CD14-positive monocyte (primary cell): ENCODE data around the gene RAB11FIP5. TPM values are rescaled to one million over a fixed set of nuclear protein-coding genes. Genes with fewer than 3 reads are reported as not detected.

Experiments
- DNase-seq, 3 donors: peaks; one replicate each; pipeline ENCODE4 v3.0.0-alpha.2; 2011 to 2022
- H2AFZ ChIP-seq: 2 replicates; pipeline ENCODE4 v1.6.0; 2012; ENCODE audit warnings: mild to moderate bottlenecking, low read depth, low read length, inconsistent platforms; ENCODE audit not compliant: insufficient read depth, poor library complexity, severe bottlenecking
- H3K27ac ChIP-seq, 2 donors: 1 replicate in 1 of 2; 2 replicates in 1 of 2; pipeline ENCODE4 v1.5.1; 2012 to 2013; ENCODE audit warnings: low read length in 2 of 2, control low read depth in 1 of 2, inconsistent platforms in 1 of 2, low read depth in 1 of 2, mild to moderate bottlenecking in 1 of 2
- H3K27me3 ChIP-seq, 2 donors: one replicate each; pipeline versions ENCODE4 v1.6.0 to v1.6.1; 2011 to 2013; ENCODE audit warnings: low read length in 2 of 2; ENCODE audit not compliant: control insufficient read depth in 2 of 2, insufficient read depth in 2 of 2
- H3K36me3 ChIP-seq, 2 donors: replicated peaks in 1 of 2; 1 replicate in 1 of 2; 2 replicates in 1 of 2; pipeline versions ENCODE4 v1.5.1 to v1.6.1; 2012 to 2013; ENCODE audit warnings: low read length in 2 of 2, control low read depth in 1 of 2, inconsistent platforms in 1 of 2, mild to moderate bottlenecking in 1 of 2; ENCODE audit not compliant: insufficient read depth in 2 of 2, control insufficient read depth in 1 of 2
- H3K4me1 ChIP-seq, 2 donors: 1 replicate in 1 of 2; 2 replicates in 1 of 2; pipeline versions ENCODE4 v1.5.1 to v1.6.1; 2012 to 2013; ENCODE audit warnings: low read length in 2 of 2, control low read depth in 1 of 2, inconsistent platforms in 1 of 2, mild to moderate bottlenecking in 1 of 2, moderate library complexity in 1 of 2; ENCODE audit not compliant: insufficient read depth in 2 of 2, control insufficient read depth in 1 of 2
- H3K4me2 ChIP-seq: replicated peaks from 2 replicates; pipeline ENCODE3; 2012; ENCODE audit warnings: low read length, moderate library complexity, mild to moderate bottlenecking; ENCODE audit not compliant: poor library complexity, severe bottlenecking; ENCODE audit errors: extremely low read depth
- H3K4me3 ChIP-seq, 3 experiments: fragments of 200-600 bp in 1 of 3; sonication (generic) in 1 of 3; replicated peaks in 1 of 3; 1 replicate in 2 of 3; 2 replicates in 1 of 3; pipeline ENCODE4 v1.5.1; 2011 to 2013; ENCODE audit warnings: low read length in 3 of 3, mild to moderate bottlenecking in 3 of 3, control low read depth in 2 of 3, low read depth in 2 of 3, inconsistent platforms in 1 of 3, moderate library complexity in 1 of 3
- H3K79me2 ChIP-seq: 2 replicates; pipeline ENCODE4 v1.6.0; 2012; ENCODE audit warnings: mild to moderate bottlenecking, control low read depth, inconsistent platforms, low read length, moderate library complexity; ENCODE audit not compliant: insufficient read depth
- H3K9ac ChIP-seq: 2 replicates; pipeline ENCODE4 v1.6.0; 2017; ENCODE audit warnings: low read length, mild to moderate bottlenecking; ENCODE audit not compliant: insufficient read depth, poor library complexity, severe bottlenecking
- H3K9me3 ChIP-seq, 2 donors: replicated peaks in 1 of 2; 1 replicate in 1 of 2; 2 replicates in 1 of 2; pipeline versions ENCODE4 v1.5.1 to v1.6.1; 2012 to 2013; ENCODE audit warnings: low read length in 2 of 2, control low read depth in 1 of 2; ENCODE audit not compliant: control insufficient read depth in 1 of 2, insufficient read depth in 1 of 2
- H4K20me1 ChIP-seq: 2 replicates; pipeline ENCODE4 v1.6.0; 2012; ENCODE audit warnings: mild to moderate bottlenecking, low read length, control low read depth, moderate library complexity; ENCODE audit not compliant: insufficient read depth
- H3K27ac Mint-ChIP-seq, 7 donors: one replicate each; pipeline ENCODE4 v1.8.0; 2020; ENCODE audit warnings: mild to moderate bottlenecking in 7 of 7, mixed read lengths in 7 of 7, moderate library complexity in 6 of 7, inconsistent platforms in 2 of 7
- H3K27me3 Mint-ChIP-seq, 3 donors: one replicate each; pipeline ENCODE4 v1.8.0; 2021 to 2022; ENCODE audit warnings: low read depth in 3 of 3, mild to moderate bottlenecking in 3 of 3, mixed read lengths in 3 of 3, moderate library complexity in 3 of 3, inconsistent platforms in 1 of 3
- H3K36me3 Mint-ChIP-seq, 2 donors: one replicate each; pipeline ENCODE4 v1.8.0; 2020; ENCODE audit warnings: mixed read lengths in 2 of 2, inconsistent platforms in 1 of 2, mild to moderate bottlenecking in 1 of 2
- H3K4me1 Mint-ChIP-seq: one replicate; pipeline ENCODE4 v1.8.0; 2020; ENCODE audit warnings: mild to moderate bottlenecking, mixed read lengths
- H3K4me3 Mint-ChIP-seq, 2 donors: one replicate each; pipeline ENCODE4 v1.8.0; 2020; ENCODE audit warnings: mild to moderate bottlenecking in 2 of 2, mixed read lengths in 2 of 2, moderate library complexity in 1 of 2
- H3K9me3 Mint-ChIP-seq, 7 donors: one replicate each; pipeline ENCODE4 v1.8.0; 2020 to 2022; ENCODE audit warnings: mixed read lengths in 7 of 7, mild to moderate bottlenecking in 6 of 7, moderate library complexity in 6 of 7, inconsistent platforms in 2 of 7
- CTCF ChIP-seq: fragments of 200-600 bp; IDR thresholded peaks from one replicate; pipeline ENCODE4 v1.8.0; 2022; ENCODE audit warnings: antibody characterized with exemption, mild to moderate bottlenecking
- WGBS: methylation state at CpG from one replicate; pipeline ENCODE4 v1.1.5; 2013; ENCODE audit warnings: missing lambda C conversion rate; ENCODE audit not compliant: insufficient coverage; 5-methylcytosine and 5-hydroxymethylcytosine counted together
- intact Hi-C, 2 donors: fragments of 100-400 bp; cut with micrococcal nuclease; formaldehyde crosslinking; loops; one replicate each; pipeline versions ENCODE4 v1.15.0 to v1.15.1; 2023
- polyA plus RNA-seq, 3 donors: library from polyadenylated mRNA; depleted of rRNA in 1 of 3; unstranded in 2 of 3; stranded (reverse) in 1 of 3; fragments of 300-500 nt in 2 of 3; fragments of >200 nt in 1 of 3; fragmentation: Illumina TruSeq in 2 of 3; gene quantifications; 1 replicate in 2 of 3; 2 replicates in 1 of 3; pipeline ENCODE4 v1.2.3, GENCODE V29; 2012 to 2021

The RAB11FIP5 gene
- polyA plus RNA-seq, 3 donors, result 0.57 to 0.93 (median 0.61) TPM

GRCh38 chr2:73076701-73077423, 35.9 kb downstream of the RAB11FIP5 start:
- Mint-ChIP-seq H3K27ac (no peak overlapping the region), H3K27me3 (peaks cover 6 to 20% (median 16%) of the 10 kb centered on the region in 3 donors), H3K4me3 (no peak overlapping the region), H3K9me3 (peaks cover 0 to 2% (median 0%) of the 10 kb centered on the region in 7 donors), H3K4me1 (peaks cover 5% of the 10 kb centered on the region), H3K36me3 (no peaks in the 10 kb centered on the region)
- Histone ChIP-seq H2AFZ (no peak overlapping the region), H4K20me1 (no peaks in the 10 kb centered on the region), H3K9ac (no peak overlapping the region), H3K36me3 (no peaks in the 10 kb centered on the region), H3K4me1 (peaks cover 6% of the 10 kb centered on the region in 2 donors), H3K4me2 (no peak overlapping the region), H3K27ac (no peak overlapping the region), H3K4me3 (no peak overlapping the region), H3K79me2 (no peaks in the 10 kb centered on the region), H3K9me3 (no peaks in the 10 kb centered on the region), H3K27me3 (no peaks in the 10 kb centered on the region)
- intact Hi-C loops, result no loop called here
- no peak for TF ChIP-seq CTCF
- WGBS, result 89% methylated on average over 8 of the region's 8 CpGs
- DNase-seq, result no peak

GRCh38 chr2:73075477-73076373, 37.0 kb downstream of the RAB11FIP5 start:
- Histone ChIP-seq H3K4me1 (peaks cover 7 to 8% of the 10 kb centered on the region in 2 donors), H3K4me3 (no peak overlapping the region), H2AFZ (no peak overlapping the region), H3K9ac (no peak overlapping the region), H3K9me3 (no peaks in the 10 kb centered on the region), H3K79me2 (peaks cover 4% of the 10 kb centered on the region), H3K36me3 (no peaks in the 10 kb centered on the region), H3K4me2 (no peak overlapping the region), H3K27me3 (no peaks in the 10 kb centered on the region), H3K27ac (no peak overlapping the region), H4K20me1 (no peaks in the 10 kb centered on the region)
- peaks cover 5 to 19% (median 16%) of the 10 kb centered on the region in 3 donors for H3K27me3 Mint-ChIP-seq
- 97% methylated on average over 19 of the region's 23 CpGs for WGBS
- H3K27ac Mint-ChIP-seq, result no peak overlapping the region
- DNase-seq, result no peak
- no peak for TF ChIP-seq CTCF
- peaks cover 8% of the 10 kb centered on the region for H3K4me1 Mint-ChIP-seq
- intact Hi-C loops, result no loop called here
- H3K36me3 Mint-ChIP-seq, result no peaks in the 10 kb centered on the region
- H3K9me3 Mint-ChIP-seq, result peaks cover 0 to 2% (median 0%) of the 10 kb centered on the region in 7 donors
- no peak overlapping the region for H3K4me3 Mint-ChIP-seq
